CD4-positive, alpha-beta T cell treated with Interleukin-1 beta for 1 hour (primary cell): ENCODE measurements around the gene CALD1.

Experiments
- DNase-seq, 2 donors: peaks; one replicate each; pipeline ENCODE4 v3.0.0-alpha.2; 2020 to 2022

The CALD1 gene

GRCh38 chr7:134788191-134788590 is 8.8 kb downstream of the CALD1 start:
- no peak for DNase-seq

GRCh38 chr7:134789967-134790685 is 10.7 kb downstream of the CALD1 start:
- no peak for DNase-seq

GRCh38 chr7:134792968-134793367 is 13.5 kb downstream of the CALD1 start:
- DNase-seq: no peak

GRCh38 chr7:134795231-134795630 is 15.8 kb downstream of the CALD1 start:
- no peak for DNase-seq

GRCh38 chr7:134798155-134798554 is 18.7 kb downstream of the CALD1 start:
- no peak for DNase-seq

- no peak for DNase-seq
These were observed 19.9 kb downstream of the CALD1 start for GRCh38 chr7:134799377-134799776.

GRCh38 chr7:134802762-134803161 is 23.3 kb downstream of the CALD1 start:
- DNase-seq: no peak

GRCh38 chr7:134804351-134804750 is 24.9 kb downstream of the CALD1 start:
- DNase-seq: no peak

- no peak for DNase-seq
These were observed 25.4 kb downstream of the CALD1 start for GRCh38 chr7:134804854-134805253.

GRCh38 chr7:134806197-134806596 is 26.8 kb downstream of the CALD1 start:
- no peak for DNase-seq

GRCh38 chr7:134809616-134810015 is 30.2 kb downstream of the CALD1 start:
- DNase-seq: no peak

GRCh38 chr7:134811765-134812164 is 32.3 kb downstream of the CALD1 start:
- DNase-seq: no peak

- no peak for DNase-seq
These were observed 34.4 kb downstream of the CALD1 start for GRCh38 chr7:134813663-134814396.

GRCh38 chr7:134814730-134815364 is 35.4 kb downstream of the CALD1 start:
- no peak for DNase-seq

- DNase-seq: no peak
These were observed 39.3 kb downstream of the CALD1 start for GRCh38 chr7:134818613-134819345.

GRCh38 chr7:134819401-134819800 is 40.0 kb downstream of the CALD1 start:
- DNase-seq: no peak

- DNase-seq: no peak
These were observed 40.9 kb downstream of the CALD1 start for GRCh38 chr7:134820295-134820694.

GRCh38 chr7:134820778-134821177 is 41.3 kb downstream of the CALD1 start:
- DNase-seq: no peak

GRCh38 chr7:134823400-134823799 is 44.0 kb downstream of the CALD1 start:
- no peak for DNase-seq

GRCh38 chr7:134825666-134826065 is 46.2 kb downstream of the CALD1 start:
- no peak for DNase-seq

GRCh38 chr7:134826105-134826504 is 46.7 kb downstream of the CALD1 start:
- no peak for DNase-seq

- DNase-seq: no peak
These were observed 48.0 kb downstream of the CALD1 start for GRCh38 chr7:134827436-134827835.

- no peak for DNase-seq
These were observed 48.5 kb downstream of the CALD1 start for GRCh38 chr7:134827889-134828288.
